RKO (cell line): ENCODE results near the gene SYT12.

Experiments used
- DNase-seq: peaks from one replicate; pipeline ENCODE4 v3.0.0-alpha.2; 2016; ENCODE audit warnings: low spot score

SYT12 gene

GRCh38 chr11:67030976-67031375 is 8.0 kb downstream of the SYT12 start:
- no peak for DNase-seq

GRCh38 chr11:67031791-67032561 is 9.0 kb downstream of the SYT12 start:
- no peak for DNase-seq

GRCh38 chr11:67032830-67033551 is 10.1 kb downstream of the SYT12 start:
- no peak for DNase-seq

- no peak for DNase-seq
These were observed 10.8 kb downstream of the SYT12 start for GRCh38 chr11:67033661-67034166.

- no peak for DNase-seq
These were observed 11.4 kb downstream of the SYT12 start for GRCh38 chr11:67034350-67034749.

- DNase-seq, result no peak
These were observed 17.2 kb downstream of the SYT12 start for GRCh38 chr11:67040147-67040546.

- no peak for DNase-seq
These were observed 18.7 kb downstream of the SYT12 start for GRCh38 chr11:67041602-67042001.

GRCh38 chr11:67043572-67044349 is 20.8 kb downstream of the SYT12 start:
- no peak for DNase-seq

GRCh38 chr11:67044496-67044895 is 21.6 kb downstream of the SYT12 start:
- no peak for DNase-seq

GRCh38 chr11:67045314-67045713 is 22.4 kb downstream of the SYT12 start:
- peak; percentile 83 for DNase-seq

GRCh38 chr11:67048515-67049130 is 25.7 kb downstream of the SYT12 start:
- no peak for DNase-seq

GRCh38 chr11:67050139-67050538 is 27.2 kb downstream of the SYT12 start:
- no peak for DNase-seq

GRCh38 chr11:67051180-67051893 is 28.4 kb downstream of the SYT12 start:
- DNase-seq, result no peak

GRCh38 chr11:67051945-67052488 is 29.1 kb downstream of the SYT12 start:
- DNase-seq, result no peak

- DNase-seq, result no peak
These were observed 30.0 kb downstream of the SYT12 start for GRCh38 chr11:67052891-67053290.

GRCh38 chr11:67053896-67054329 is 31.0 kb downstream of the SYT12 start:
- peak; percentile 52 for DNase-seq

- DNase-seq, result no peak
These were observed 31.5 kb downstream of the SYT12 start for GRCh38 chr11:67054346-67054835.

- DNase-seq, result peak; percentile 68
These were observed 32.0 kb downstream of the SYT12 start for GRCh38 chr11:67054836-67055523.

- DNase-seq, result peak; percentile 53
These were observed 32.9 kb downstream of the SYT12 start for GRCh38 chr11:67055812-67056211.
